ENCODE results near the gene CEL. TPM values are rescaled to one million over a fixed set of nuclear protein-coding genes. Genes with fewer than 3 reads are reported as not detected.
"Not testable (repeated sequence)": the region's sequence is repeated elsewhere in the genome, so short reads cannot be mapped to it uniquely, and the experiment has no call there.

CEL gene
- total RNA-seq, 1 donor from 2014 or later: 3.4 TPM

GRCh38 chr9:133080161-133080560 lies 18.4 kb downstream of the CEL start:
- Histone ChIP-seq H4K20me1 (ENCODE audit: insufficient read depth, low read length) (peaks cover 3% of the 10 kb centered on the region), H2AFZ (ENCODE audit: low read depth, low read length) (no peak overlapping the region), H3K4me3 (ENCODE audit: insufficient read depth, low read depth, low read length) (no peak overlapping the region), H3K36me3 (ENCODE audit: insufficient read depth, low read length) (no peaks in the 10 kb centered on the region), H3K9me3 (ENCODE audit: insufficient read depth, low read depth, low read length) (no peaks in the 10 kb centered on the region), H3K27ac (ENCODE audit: low read depth, low read length) (no peak overlapping the region), H3K4me1 (ENCODE audit: insufficient read depth, low read length) (peaks cover 16% of the 10 kb centered on the region), H3K27me3 (ENCODE audit: insufficient read depth, low read length) (peaks cover 18% of the 10 kb centered on the region), H3K4me2 (ENCODE audit: low read length) (no peak overlapping the region), H3K9ac (ENCODE audit: low read length) (no peak overlapping the region), H3K79me2 (ENCODE audit: insufficient read depth, low read length) (no peaks in the 10 kb centered on the region)
- no peak for DNase-seq (ENCODE audit: low read depth)
- H3K27me3 Mint-ChIP-seq (ENCODE audit: low read depth, unreplicated experiment): no peaks in the 10 kb centered on the region
- H3K4me1 Mint-ChIP-seq (ENCODE audit: low read depth, unreplicated experiment): peaks cover 35% of the 10 kb centered on the region
- no peak for TF ChIP-seq EZH2 (IDR thresholded peaks at IDR 0.05; ENCODE audit: insufficient read depth, low read length)
- no peak for TF ChIP-seq CTCF (IDR thresholded peaks at IDR 0.05; ENCODE audit: insufficient read depth, low read depth, low read length)
- no peaks in the 10 kb centered on the region for H3K36me3 Mint-ChIP-seq (ENCODE audit: low read depth, unreplicated experiment)
- no peak overlapping the region for H3K4me3 Mint-ChIP-seq (ENCODE audit: unreplicated experiment)
- peak overlapping the region; percentile 55 for H3K27ac Mint-ChIP-seq (ENCODE audit: unreplicated experiment)
- FAIRE-seq: no peak
- no peaks in the 10 kb centered on the region for H3K9me3 Mint-ChIP-seq (ENCODE audit: unreplicated experiment)

DNA sequence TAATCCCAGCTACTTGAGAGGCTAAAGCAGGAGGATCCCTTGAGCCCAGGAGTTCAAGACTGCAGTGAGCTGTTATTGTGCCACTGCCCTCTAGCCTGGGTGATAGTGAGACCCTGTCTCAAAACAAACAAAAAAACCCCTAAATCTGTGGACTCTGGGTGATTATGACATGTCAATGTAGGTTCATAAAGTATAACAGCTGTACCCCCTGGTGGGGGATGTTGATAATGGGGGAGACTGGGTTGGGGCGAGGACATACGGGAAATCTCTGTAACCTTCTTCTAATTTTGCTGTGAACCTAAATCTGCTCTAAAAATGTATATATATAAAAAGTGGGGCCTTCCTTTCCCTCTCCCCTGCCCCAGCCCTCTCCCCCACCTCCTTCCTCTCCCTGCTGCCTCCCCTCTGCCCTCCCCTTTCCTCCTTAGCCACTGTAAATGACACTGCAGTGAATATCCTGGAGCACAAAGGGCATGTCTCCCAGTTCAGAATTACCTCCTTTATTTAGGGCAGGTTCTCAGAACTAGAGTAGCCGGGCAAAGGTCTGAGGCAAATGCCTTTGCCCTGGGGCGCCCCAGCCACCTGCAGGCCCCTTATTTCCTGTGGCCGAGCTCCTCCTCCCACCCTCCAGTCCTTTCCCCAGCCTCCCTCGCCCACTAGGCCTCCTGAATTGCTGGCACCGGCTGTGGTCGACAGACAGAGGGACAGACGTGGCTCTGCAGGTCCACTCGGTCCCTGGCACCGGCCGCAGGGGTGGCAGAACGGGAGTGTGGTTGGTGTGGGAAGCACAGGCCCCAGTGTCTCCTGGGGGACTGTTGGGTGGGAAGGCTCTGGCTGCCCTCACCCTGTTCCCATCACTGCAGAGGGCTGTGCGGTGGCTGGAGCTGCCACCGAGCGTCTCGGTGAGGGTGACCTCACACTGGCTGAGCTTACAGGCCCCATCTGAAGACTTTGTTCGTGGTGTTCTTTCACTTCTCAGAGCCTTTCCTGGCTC lies 19.3 kb downstream of the CEL start:
- H3K9ac ChIP-seq (ENCODE audit: low read length); H3K27ac ChIP-seq (ENCODE audit: low read depth, low read length); FAIRE-seq; H3K4me3 ChIP-seq (ENCODE audit: insufficient read depth, low read depth, low read length); H3K4me1 ChIP-seq (ENCODE audit: insufficient read depth, low read length); H3K4me2 ChIP-seq (ENCODE audit: low read length); H3K27me3 Mint-ChIP-seq (ENCODE audit: low read depth, unreplicated experiment); H3K36me3 Mint-ChIP-seq (ENCODE audit: low read depth, unreplicated experiment); H3K9me3 ChIP-seq (ENCODE audit: insufficient read depth, low read depth, low read length); H3K9me3 Mint-ChIP-seq (ENCODE audit: unreplicated experiment); H2AFZ ChIP-seq (ENCODE audit: low read depth, low read length); H3K27ac Mint-ChIP-seq (ENCODE audit: unreplicated experiment); H4K20me1 ChIP-seq (ENCODE audit: insufficient read depth, low read length); DNase-seq (ENCODE audit: low read depth); H3K4me3 Mint-ChIP-seq (ENCODE audit: unreplicated experiment); H3K36me3 ChIP-seq (ENCODE audit: insufficient read depth, low read length); H3K79me2 ChIP-seq (ENCODE audit: insufficient read depth, low read length): not testable (repeated sequence)
- H3K4me1 Mint-ChIP-seq (ENCODE audit: low read depth, unreplicated experiment): peaks cover 26% of the 10 kb centered on the region
- H3K27me3 ChIP-seq (ENCODE audit: insufficient read depth, low read length): peaks cover 18% of the 10 kb centered on the region

GRCh38 chr9:133081957-133082644 lies 20.3 kb downstream of the CEL start:
- H3K9me3 Mint-ChIP-seq (ENCODE audit: unreplicated experiment); H3K4me3 Mint-ChIP-seq (ENCODE audit: unreplicated experiment); H3K4me2 ChIP-seq (ENCODE audit: low read length); H3K36me3 ChIP-seq (ENCODE audit: insufficient read depth, low read length); H3K36me3 Mint-ChIP-seq (ENCODE audit: low read depth, unreplicated experiment); H3K9ac ChIP-seq (ENCODE audit: low read length); H3K27me3 Mint-ChIP-seq (ENCODE audit: low read depth, unreplicated experiment); H3K27ac ChIP-seq (ENCODE audit: low read depth, low read length); H2AFZ ChIP-seq (ENCODE audit: low read depth, low read length); H3K4me1 ChIP-seq (ENCODE audit: insufficient read depth, low read length); DNase-seq (ENCODE audit: low read depth); H3K27ac Mint-ChIP-seq (ENCODE audit: unreplicated experiment); H3K9me3 ChIP-seq (ENCODE audit: insufficient read depth, low read depth, low read length); H3K79me2 ChIP-seq (ENCODE audit: insufficient read depth, low read length); H4K20me1 ChIP-seq (ENCODE audit: insufficient read depth, low read length); FAIRE-seq; H3K4me3 ChIP-seq (ENCODE audit: insufficient read depth, low read depth, low read length): not testable (repeated sequence)
- H3K27me3 ChIP-seq (ENCODE audit: insufficient read depth, low read length): peaks cover 18% of the 10 kb centered on the region
- H3K4me1 Mint-ChIP-seq (ENCODE audit: low read depth, unreplicated experiment): peaks cover 16% of the 10 kb centered on the region

GRCh38 chr9:133083688-133084087 lies 21.9 kb downstream of the CEL start:
- H4K20me1 ChIP-seq (ENCODE audit: insufficient read depth, low read length); FAIRE-seq; H3K4me2 ChIP-seq (ENCODE audit: low read length); H3K27ac ChIP-seq (ENCODE audit: low read depth, low read length); H3K36me3 ChIP-seq (ENCODE audit: insufficient read depth, low read length); H3K9me3 Mint-ChIP-seq (ENCODE audit: unreplicated experiment); H3K27me3 Mint-ChIP-seq (ENCODE audit: low read depth, unreplicated experiment); H3K4me3 Mint-ChIP-seq (ENCODE audit: unreplicated experiment); H3K4me1 ChIP-seq (ENCODE audit: insufficient read depth, low read length); H2AFZ ChIP-seq (ENCODE audit: low read depth, low read length); H3K9ac ChIP-seq (ENCODE audit: low read length); DNase-seq (ENCODE audit: low read depth); H3K79me2 ChIP-seq (ENCODE audit: insufficient read depth, low read length); H3K9me3 ChIP-seq (ENCODE audit: insufficient read depth, low read depth, low read length); H3K4me1 Mint-ChIP-seq (ENCODE audit: low read depth, unreplicated experiment); H3K4me3 ChIP-seq (ENCODE audit: insufficient read depth, low read depth, low read length); H3K27ac Mint-ChIP-seq (ENCODE audit: unreplicated experiment); H3K36me3 Mint-ChIP-seq (ENCODE audit: low read depth, unreplicated experiment): not testable (repeated sequence)
- peaks cover 14% of the 10 kb centered on the region for H3K27me3 ChIP-seq (ENCODE audit: insufficient read depth, low read length)

DNA sequence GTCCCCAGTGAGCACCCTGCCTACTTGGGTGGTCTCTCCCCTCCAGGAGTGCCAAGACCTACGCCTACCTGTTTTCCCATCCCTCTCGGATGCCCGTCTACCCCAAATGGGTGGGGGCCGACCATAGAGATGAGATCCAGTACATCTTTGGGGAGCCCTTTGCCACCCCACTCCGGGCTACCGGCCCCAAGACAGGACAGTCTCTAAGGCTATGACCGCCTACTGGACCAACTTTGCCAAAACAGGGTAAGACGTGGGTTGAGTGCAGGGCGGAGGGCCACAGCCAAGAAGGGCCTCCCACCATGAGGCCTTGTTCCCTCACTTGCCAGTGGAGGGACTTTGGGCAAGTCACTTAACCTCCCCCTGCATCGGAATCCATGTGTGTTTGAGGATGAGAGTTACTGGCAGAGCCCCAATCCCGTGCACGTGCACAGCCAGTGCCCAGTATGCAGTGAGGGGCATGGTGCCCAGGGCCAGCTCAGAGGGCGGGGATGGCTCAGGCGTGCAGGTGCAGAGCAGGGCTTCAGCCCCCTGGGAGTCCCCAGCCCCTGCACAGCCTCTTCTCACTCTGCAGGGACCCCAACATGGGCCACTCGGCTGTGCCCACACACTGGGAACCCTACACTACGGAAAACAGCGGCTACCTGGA lies 24.6 kb downstream of the CEL start:
- not testable (repeated sequence) for H3K4me3 Mint-ChIP-seq (ENCODE audit: unreplicated experiment)

More for the DNA sequence above, 24.6 kb downstream of the CEL start:
- not testable (repeated sequence) for H2AFZ ChIP-seq (ENCODE audit: low read depth, low read length); H3K4me1 Mint-ChIP-seq (ENCODE audit: low read depth, unreplicated experiment); H3K4me1 ChIP-seq (ENCODE audit: insufficient read depth, low read length); H3K36me3 ChIP-seq (ENCODE audit: insufficient read depth, low read length); FAIRE-seq; H3K4me2 ChIP-seq (ENCODE audit: low read length); H4K20me1 ChIP-seq (ENCODE audit: insufficient read depth, low read length); H3K27ac Mint-ChIP-seq (ENCODE audit: unreplicated experiment); H3K27me3 Mint-ChIP-seq (ENCODE audit: low read depth, unreplicated experiment); H3K79me2 ChIP-seq (ENCODE audit: insufficient read depth, low read length); H3K27ac ChIP-seq (ENCODE audit: low read depth, low read length); H3K27me3 ChIP-seq (ENCODE audit: insufficient read depth, low read length); H3K4me3 ChIP-seq (ENCODE audit: insufficient read depth, low read depth, low read length); H3K9ac ChIP-seq (ENCODE audit: low read length); H3K9me3 ChIP-seq (ENCODE audit: insufficient read depth, low read depth, low read length); H3K9me3 Mint-ChIP-seq (ENCODE audit: unreplicated experiment); H3K36me3 Mint-ChIP-seq (ENCODE audit: low read depth, unreplicated experiment); DNase-seq (ENCODE audit: low read depth)
